Stimulated activated CD4-positive, alpha-beta T cell treated with anti-CD3 and anti-CD28 coated beads, Interleukin-1b, Interleukin-23, amount 100 ng/mL, for 24 hours (primary cell): ENCODE data around the gene GSG1L.

Experiments used
- DNase-seq, 4 experiments: peaks; one replicate each; pipeline ENCODE4 v3.0.0-alpha.2; 2020; ENCODE audit warnings: low read depth in 4 of 4, low spot score in 1 of 4

The GSG1L gene

GRCh38 chr16:27824786-27825185 is 238.7 kb downstream of the GSG1L start:
- no peak for DNase-seq

GRCh38 chr16:27824006-27824405 is 239.5 kb downstream of the GSG1L start:
- no peak for DNase-seq

- no peak for DNase-seq
These were observed 240.1 kb downstream of the GSG1L start for GRCh38 chr16:27823421-27823820.

GRCh38 chr16:27822996-27823395 is 240.5 kb downstream of the GSG1L start:
- no peak for DNase-seq

GRCh38 chr16:27822529-27822928 is 241.0 kb downstream of the GSG1L start:
- no peak for DNase-seq

- DNase-seq: no peak
These were observed 242.7 kb downstream of the GSG1L start for GRCh38 chr16:27820646-27821345.

- DNase-seq: no peak
These were observed 243.5 kb downstream of the GSG1L start for GRCh38 chr16:27819881-27820610.

- DNase-seq: no peak
These were observed 244.2 kb downstream of the GSG1L start for GRCh38 chr16:27819356-27819755.

- no peak for DNase-seq
These were observed 245.3 kb downstream of the GSG1L start for GRCh38 chr16:27818246-27818645.

- DNase-seq: no peak
These were observed 246.5 kb downstream of the GSG1L start for GRCh38 chr16:27817038-27817437.

- DNase-seq: no peak
These were observed 247.0 kb downstream of the GSG1L start for GRCh38 chr16:27816561-27816960.

GRCh38 chr16:27813591-27813990 is 249.9 kb downstream of the GSG1L start:
- no peak for DNase-seq

- DNase-seq: no peak
These were observed 251.6 kb downstream of the GSG1L start for GRCh38 chr16:27811881-27812280.

- no peak for DNase-seq
These were observed 256.5 kb downstream of the GSG1L start for GRCh38 chr16:27806986-27807385.

GRCh38 chr16:27806388-27806787 is 257.1 kb downstream of the GSG1L start:
- DNase-seq: no peak

GRCh38 chr16:27805828-27806351 is 257.6 kb downstream of the GSG1L start:
- no peak for DNase-seq

GRCh38 chr16:27803775-27804549 is 259.6 kb downstream of the GSG1L start:
- no peak for DNase-seq

- DNase-seq: no peak
These were observed 260.7 kb downstream of the GSG1L start for GRCh38 chr16:27802664-27803439.

GRCh38 chr16:27801289-27801945 is 262.1 kb downstream of the GSG1L start:
- no peak for DNase-seq

GRCh38 chr16:27800817-27801216 is 262.7 kb downstream of the GSG1L start:
- no peak for DNase-seq
